Stimulated activated CD8-positive, alpha-beta memory T cell treated with anti-CD3 and anti-CD28 coated beads, Interleukin-12 subunit alpha, Interleukin-12 subunit beta, amount 100 ng/mL, for 4 hours (primary cell): ENCODE measurements around the gene SLC18A2.

Source experiments
- DNase-seq: peaks from one replicate; pipeline ENCODE4 v3.0.0-alpha.2; 2020; ENCODE audit warnings: low read depth

The SLC18A2 gene

DNA sequence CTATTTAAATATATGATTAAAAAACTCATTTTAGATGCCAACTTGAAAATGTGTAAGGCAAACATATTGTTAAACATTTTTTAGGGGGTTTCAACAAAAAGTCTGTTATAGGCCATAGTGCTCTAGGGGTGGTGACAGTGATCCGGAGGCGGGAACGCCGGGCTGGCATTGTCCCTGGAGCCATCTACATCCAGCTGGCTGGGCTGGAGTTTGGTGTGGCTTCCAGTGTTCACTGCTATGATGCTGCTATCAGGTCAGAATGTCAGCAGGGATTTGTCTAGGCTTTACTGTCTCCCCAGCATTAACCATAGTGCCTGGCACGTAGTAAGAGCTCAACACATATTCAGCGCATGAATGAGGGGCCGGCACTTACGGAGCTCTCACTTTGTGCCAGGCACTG, 1.9 kb upstream of the SLC18A2 start:
- DNase-seq, result no peak

DNA sequence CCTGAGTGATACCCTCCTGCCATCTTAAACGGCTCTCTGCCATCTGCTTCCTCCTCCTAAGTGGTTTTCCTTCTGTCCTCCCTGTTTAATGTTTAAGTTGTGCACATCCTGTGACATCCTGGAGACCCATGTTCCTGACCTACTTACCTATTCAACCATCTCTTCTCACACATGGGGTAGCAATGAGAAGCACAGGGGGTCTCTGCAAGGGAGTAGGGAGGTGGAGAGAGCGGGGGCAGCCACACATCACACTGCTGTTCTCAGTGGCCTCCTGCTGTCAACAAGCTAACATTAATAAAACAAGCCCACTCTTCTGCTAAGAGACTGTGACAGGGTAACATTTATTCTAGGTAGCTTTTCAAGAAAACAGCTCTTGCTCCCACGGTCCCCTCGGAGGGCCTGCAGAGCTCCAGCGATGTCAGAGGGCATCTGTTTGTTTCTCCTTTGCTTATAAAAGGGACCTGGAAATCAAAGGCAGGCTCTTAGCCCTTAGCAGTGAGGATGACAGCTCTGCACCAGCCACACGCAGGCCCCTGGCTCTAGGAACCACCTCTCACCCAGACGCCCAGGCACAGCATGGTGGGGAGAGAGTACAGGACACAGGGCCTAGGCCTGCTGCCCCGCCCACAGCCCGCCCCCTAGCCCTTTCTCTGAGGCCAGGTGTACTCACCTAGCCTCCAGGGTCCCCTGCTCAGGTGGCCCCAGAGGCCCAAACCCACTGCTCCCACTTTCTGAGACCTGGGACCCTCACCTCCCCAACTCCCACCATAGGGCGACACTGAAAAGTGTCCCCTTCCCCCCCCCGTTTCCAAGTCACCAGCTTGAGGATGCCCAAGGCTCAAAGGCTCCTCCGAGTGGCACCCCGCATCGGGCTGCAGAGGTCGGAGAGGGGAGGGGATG, 943 bp upstream of the SLC18A2 start:
- DNase-seq, result no peak

DNA sequence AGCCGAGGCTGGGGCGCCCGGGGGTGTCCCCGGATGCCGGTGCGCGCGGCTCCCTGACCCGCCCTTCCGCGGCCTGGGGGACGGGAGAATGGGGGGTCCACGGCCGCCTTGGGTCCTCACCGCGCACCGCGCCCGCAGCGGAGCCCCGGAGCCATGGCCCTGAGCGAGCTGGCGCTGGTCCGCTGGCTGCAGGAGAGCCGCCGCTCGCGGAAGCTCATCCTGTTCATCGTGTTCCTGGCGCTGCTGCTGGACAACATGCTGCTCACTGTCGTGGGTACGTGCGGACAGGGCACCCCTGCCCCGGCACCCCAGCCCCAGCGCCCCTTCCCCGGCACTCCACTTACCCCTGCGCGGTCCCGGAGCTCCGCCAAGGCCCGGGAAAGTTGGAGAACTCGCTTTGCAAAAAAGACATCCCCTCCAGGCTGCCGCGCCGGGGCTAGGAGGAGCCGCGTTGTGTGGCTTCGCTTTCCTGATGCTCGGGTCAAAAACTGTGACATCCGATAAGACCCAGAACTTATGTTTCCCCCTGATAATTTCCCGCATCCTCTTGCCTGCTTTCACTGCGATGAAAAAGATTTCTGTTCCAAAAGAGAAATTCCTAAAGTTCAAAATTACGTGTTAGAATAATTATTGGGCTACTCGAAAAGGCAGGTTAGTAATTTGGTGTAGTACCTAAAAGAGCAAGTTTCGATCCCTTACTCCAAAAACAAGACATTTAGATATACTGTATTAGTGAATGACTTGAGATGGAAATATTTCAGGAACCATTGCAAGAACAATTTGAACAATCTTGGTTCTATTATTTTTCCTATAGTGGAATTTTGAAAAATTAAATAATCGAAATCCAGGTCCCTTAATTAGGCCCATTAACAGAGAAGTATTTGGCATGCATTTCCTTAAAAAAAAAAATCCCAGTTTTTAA, 888 bp downstream of the SLC18A2 start:
- DNase-seq, result no peak

DNA sequence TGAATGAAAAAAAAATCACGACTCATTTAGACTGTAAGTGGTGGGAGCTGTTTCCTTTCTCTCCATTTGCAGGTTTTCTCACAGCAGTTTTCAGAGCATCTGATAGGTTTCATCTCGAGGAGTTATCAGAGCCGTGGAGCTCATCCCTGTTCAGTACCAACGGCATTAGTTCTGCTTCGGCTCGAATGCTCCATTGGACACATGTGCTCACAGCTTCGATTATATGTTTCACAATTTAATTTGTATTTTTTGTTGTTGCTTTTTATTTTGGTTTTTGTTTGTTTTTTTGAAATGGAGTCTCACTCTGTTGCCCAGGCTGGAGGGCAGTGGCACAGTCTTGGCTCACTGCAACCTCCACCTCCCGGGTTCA, 1.5 kb downstream of the SLC18A2 start:
- no peak for DNase-seq

DNA sequence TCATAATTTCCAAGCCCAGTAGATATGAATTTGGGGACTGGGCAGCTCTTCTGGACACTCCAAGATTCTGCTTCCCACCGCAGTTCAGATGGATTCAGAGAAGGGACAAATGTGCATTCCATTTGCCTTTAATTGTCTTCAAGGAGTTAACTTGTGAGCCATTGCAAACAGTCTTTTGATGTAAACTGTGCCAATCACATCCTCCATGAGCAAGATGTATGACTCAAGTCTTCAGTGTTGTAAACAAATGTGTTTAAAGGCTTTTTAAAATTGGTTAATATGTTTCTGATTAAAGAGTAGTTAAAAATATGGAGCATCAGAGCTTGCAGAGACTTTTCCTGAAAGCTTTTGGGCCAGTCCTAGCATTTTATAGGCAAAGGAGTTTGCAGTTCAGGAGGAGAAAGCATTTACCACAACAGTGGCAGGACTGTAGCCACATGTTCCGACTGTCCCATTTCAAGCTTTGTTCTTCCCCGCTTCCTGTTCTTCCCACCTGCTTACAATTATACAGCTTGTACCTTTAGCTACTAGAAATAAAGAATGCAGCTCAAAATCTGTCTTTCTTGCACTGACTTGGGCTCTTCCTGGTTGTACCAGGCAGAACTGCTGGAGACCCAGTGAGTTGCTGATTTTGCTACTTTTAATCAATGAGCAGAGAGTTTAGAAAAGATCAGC, 6.2 kb downstream of the SLC18A2 start:
- no peak for DNase-seq

DNA sequence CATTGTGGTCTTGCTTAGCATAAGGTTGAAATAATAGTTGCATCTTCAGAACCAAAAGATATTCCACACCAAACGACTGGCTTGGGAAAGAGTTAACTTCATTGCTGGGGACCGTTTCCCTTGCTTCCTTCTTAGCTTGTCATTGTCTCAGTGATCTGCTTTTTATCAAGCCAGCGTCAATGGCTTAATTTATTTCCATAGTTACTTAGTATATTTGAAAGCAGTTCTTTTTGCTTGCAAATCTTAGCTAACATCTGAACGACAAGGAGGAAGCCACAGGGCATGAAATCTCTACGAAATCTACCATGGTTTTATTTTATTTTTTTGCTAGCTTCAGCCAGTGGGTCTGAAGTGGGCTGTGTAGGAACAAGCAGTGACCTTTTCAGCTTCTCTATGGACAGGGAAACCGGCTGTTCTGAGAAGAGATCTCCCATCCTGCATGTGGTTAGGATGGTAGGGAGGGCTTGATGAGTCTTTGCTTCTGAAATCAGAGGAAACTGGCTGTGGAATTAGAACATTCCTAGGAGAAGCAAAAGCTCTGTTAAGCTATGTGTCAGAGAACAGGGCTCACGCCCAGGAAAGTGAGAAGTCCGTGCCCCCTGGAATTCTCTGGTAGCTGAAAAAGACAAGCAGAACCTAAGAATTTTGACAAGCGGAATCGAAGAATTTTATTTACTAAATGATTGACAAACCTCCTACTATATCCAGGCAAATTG, 8.0 kb downstream of the SLC18A2 start:
- DNase-seq, result no peak

DNA sequence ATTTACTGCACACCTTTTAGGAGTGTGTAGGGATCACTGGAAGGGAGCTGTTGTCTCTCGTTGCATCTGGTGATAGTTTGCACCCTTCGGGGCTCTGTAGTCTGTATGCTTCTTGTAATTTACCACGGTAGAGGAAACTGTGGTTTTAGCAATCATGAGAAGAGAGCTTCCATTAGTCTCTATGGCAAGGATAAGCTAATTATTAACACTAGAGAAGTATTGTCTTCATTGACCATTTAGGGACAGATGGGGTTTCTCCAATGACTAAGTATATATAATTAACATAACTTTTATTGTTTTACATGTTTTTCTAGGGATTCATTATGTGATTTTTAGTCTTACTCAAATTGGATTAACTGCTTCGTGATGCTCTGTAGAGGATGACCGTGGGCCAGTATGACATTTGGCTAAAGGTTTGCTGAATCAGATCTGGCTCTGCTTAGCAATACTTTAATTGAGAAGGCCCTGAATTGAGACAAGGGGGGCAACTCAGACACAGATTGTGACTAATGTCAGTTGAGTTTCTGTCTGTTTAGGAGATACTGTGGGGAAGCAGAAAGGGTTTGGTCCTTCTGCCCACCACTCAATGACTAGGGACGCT, 8.7 kb downstream of the SLC18A2 start:
- no peak for DNase-seq

DNA sequence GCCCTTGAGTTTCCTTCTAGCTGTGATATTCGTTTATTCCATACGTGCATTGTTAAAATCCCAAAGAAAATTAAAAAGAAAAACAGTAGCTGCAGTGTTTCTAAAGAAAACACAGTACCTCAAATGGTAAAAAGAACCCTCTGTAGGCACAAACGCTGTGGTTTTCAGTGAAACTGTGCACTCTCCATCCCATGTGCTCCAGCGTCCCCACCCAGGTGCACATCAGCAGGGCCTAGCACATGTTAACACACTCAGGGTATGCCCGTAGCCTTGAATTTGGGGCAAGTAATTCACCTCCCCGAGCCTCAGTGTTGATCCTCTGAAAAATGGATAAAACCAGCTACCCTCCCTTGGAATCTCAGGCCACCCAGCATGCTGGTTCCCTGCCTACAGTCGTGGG, 9.5 kb downstream of the SLC18A2 start:
- no peak for DNase-seq

DNA sequence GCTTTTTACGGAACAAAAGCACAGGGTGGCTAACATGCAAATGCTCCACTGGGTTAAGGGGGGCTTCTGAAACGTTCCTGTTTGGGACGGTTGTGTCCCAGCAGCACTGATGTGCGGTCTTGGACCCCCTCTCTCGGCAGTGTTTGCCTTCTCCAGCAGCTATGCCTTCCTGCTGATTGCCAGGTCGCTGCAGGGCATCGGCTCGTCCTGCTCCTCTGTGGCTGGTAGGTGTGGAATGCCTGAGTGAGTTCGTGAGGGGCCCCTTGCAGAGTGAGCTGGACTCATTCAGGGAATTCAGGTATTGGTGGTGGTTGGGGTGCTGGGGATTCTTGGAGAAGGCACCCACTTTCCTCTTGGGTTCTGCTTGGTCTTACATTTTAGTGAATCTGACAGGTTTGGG, 13.0 kb downstream of the SLC18A2 start:
- no peak for DNase-seq

DNA sequence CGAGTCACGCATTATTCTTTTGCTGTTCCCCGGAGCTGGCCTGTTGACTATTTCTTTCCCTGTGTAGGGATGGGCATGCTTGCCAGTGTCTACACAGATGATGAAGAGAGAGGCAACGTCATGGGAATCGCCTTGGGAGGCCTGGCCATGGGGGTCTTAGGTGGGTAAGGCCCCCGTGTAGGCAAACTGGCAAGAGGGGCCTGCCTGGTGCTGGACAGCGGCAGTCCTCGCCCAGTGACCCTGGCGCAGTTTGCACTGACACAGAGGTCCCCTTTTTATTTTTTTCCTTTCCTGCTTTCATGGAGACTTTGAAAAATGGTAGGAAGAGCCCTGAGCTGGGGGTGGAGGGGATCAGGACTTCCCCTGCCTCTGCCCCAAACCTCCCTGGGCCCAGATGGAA, 13.4 kb downstream of the SLC18A2 start:
- DNase-seq, result no peak

DNA sequence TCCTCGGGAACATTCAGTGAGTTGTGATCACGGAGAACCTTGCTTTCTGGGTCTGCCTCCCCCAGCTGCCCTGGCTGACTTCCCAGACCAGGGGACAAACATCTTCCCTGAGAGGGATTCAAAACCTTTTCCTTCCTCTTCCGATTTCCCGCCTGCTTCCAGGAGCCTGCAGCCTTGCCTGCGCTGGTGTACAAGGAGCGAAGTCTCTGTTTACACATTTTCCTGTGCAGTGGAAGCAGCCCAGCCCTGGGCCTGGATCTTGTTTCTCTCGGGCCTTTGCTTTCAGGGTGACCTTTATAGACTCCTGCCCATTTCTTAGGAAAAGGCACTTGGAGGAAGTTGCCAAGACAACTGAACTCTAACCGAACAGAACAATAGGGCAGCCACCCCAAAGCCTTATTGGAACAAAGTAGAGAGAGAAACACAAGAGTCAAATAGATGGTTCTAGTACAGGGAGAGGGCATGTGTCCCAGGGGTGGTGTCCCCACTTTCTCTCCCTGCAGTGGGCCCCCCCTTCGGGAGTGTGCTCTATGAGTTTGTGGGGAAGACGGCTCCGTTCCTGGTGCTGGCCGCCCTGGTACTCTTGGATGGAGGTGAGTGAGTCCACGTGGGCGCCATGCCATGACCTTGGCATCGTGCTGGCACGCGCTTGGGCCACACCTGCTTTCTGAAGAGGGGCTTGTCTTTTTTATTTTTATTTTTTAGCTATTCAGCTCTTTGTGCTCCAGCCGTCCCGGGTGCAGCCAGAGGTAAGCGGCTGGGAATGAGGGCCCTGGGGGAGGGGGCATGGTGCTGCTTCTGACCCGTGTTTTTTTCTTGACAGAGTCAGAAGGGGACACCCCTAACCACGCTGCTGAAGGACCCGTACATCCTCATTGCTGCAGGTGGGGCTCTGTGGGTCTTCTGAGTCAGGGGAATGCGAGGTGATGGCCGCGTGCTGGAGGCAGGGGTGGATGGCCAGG, 14.1 kb downstream of the SLC18A2 start:
- no peak for DNase-seq

DNA sequence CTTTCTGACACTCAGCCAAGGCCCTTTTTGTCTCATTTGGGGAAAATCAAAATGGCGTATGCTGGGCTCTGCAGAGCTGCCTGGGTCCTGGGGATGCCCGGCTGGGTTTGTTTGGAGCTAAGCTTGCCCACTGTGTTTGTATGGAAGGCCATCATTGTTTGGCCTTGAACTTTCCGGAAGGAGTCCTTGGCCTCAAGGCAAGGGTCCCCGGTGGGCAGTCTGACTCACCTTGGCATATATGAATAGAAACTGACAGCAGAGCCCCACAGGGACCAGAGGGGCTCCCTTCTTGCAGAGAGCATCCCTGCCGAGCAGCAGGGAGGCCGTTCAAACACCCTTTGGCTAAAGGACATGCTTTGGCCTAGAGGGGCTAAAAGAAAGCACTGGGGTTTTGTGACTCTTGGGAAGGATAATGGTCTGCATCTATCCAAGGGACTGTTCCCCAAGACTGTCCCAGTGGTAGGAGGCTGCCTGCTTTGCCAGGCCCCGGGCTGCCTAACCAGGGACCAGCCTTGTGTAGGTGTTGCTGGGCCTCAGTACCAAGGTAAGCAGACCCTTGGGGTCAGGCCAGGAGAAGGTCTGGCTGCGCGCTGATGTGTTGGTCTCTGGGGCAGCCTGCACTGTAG, 15.0 kb downstream of the SLC18A2 start:
- no peak for DNase-seq

DNA sequence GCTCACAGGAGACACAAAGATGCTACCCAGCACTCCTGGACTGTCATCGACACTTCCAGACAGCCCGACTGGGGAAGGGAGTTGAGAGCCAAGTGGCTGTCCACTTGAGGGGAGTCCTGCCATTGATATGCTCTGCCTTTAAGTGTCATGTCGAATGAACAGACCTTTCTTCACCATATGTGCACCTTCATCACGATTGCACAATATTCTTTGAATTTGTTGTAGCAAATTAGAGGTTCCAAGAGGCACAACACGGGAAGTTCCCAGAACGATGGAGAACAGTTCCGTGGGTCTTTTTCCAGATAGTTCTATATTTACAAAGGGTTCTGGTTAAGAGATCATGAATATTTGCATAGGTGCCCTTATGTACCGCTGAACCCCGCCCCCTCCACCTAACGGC, 16.0 kb downstream of the SLC18A2 start:
- no peak for DNase-seq

DNA sequence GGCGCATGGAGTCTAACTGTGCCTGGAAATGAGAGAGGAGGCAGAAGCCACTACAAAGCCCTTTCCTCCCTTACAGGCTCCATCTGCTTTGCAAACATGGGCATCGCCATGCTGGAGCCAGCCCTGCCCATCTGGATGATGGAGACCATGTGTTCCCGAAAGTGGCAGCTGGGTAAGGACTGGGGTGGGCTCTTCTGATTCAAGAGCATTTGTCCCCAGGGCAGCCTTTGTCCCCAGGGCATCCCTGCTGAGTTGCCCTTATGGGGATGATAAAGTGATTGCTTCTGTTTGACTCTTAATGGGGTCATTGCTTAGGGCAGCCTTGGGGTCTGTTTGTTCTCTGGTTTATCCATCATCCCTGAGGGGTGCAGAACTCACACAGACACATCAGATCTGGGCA, 16.8 kb downstream of the SLC18A2 start:
- DNase-seq, result no peak

DNA sequence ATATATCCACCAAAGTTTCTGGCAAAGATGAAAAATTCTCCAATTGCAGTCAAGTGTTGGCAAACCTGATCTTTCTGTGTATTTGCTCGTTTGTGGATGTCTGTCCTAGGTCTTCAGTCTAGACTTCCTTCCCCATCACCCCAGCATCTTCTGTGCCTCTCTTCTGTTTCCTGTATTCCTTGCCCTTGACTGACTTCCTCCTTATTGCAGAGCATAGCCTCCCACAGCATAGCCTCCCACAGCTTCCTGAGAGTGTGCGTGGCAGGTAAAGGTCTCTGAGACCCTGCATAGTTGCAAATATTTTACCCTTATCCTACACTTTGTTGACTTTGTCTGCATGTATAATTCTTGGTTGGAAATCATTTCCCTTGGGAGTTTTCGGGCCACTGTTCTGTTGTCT, 18.4 kb downstream of the SLC18A2 start:
- DNase-seq, result no peak

DNA sequence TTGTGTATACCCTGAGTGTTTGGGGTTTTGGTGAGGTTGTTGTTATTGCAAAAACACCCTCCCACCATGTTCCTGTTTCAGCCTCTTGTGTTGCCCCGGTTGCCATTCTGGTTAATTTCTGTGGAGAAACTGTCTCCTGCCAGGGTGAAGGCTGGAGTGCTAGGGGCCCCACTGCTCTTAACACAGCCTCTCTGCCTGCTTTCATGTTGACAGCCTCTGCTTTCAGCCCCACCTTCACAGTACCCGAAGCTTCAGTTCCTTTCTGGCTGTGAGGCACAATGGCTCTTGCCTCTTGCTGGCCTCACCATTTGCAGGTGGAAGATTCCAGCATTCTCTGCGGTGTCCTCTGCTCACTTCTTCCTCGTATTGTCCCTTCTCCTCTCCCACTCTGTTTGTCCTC, 19.2 kb downstream of the SLC18A2 start:
- no peak for DNase-seq

DNA sequence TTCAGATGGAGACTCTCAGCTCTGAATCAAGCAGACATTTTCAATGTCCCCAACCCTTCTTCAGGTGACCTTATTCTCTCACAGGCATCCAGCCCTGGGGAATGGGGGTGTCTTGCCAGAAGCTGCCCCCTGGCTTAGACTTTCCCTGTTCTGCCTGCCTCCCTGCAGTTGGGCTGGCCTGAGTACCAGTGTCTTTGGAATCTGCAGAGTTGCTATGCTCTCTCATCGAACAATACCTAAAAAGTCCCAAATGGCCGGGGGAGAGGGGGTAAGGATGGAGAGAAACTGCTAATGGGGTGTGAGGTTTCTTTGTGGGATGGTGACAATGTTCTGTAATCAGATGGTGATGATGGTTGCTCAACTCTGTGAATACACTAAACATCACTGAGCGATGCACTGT, 20.6 kb downstream of the SLC18A2 start:
- no peak for DNase-seq

DNA sequence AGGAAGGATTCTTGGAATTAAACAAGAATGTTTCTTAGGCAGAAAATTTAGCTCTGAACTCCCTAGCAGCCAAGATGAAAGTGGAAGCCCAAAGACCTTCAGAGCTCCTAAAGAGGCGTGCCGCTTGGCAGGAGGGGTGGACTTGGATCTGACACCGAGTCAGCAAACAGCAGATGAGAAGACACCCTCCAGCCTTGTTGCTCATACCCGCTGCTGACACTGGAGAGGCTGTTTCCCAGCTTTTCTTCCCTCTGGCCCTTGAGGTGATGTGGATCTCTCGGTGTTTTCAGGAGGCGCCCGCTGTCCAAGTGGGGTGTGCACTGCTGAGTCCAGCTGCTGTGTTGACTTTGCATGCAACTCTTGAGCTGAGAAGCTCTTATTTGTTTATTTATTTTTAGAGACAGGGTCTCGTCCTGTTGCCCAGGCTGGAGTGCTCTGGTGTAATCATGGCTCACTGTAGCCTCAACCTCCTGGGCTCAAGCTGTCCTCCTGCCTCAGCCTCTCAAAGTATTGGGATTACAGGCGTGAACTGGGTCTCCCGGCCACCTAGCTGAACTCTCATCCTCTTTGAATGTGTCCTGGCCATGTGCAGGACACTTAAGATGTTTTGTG, 21.5 kb downstream of the SLC18A2 start:
- DNase-seq, result no peak

DNA sequence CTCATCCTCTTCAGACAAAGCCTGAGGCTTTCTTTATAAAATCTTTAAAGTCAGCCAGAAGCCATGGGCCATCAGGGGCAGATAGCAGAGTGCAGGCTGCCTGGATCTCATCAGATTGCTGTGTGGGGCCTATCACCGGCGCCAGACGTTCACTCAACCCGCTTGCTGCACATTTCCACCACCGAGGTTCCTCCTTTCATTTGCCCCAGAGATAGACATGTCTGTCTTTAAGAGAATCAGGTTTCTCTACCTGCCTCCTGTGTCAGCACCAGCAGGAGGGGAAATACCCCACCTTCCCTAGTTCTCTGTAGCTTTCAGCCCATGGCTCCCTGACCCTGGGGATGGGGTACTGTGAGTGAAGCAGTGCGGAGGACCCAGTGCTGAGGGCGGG, 22.0 kb downstream of the SLC18A2 start:
- no peak for DNase-seq

DNA sequence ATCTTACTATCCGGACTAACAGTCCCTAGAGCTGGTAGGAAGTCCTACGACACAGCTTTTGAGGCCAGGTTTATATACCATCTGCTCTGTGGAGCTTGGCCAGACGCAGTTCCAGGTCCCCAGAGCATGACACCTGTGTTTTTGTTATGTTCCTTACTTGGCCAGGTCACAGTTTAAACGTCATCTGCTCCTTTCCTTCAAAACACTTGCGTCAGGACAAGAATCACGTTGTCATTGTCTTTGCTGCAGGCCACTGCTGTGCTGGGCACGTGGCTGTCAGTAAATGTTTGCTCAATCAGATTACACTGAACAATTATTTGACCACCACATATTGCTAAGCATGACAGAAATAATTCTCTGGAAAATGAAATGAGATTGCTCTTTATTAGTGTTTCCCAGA, 23.9 kb downstream of the SLC18A2 start:
- DNase-seq, result no peak
